WTC11 (cell line): ENCODE measurements around the gene ACTR3C.
"Not testable (repeated sequence)": the region's sequence is repeated elsewhere in the genome, so short reads cannot be mapped to it uniquely, and the experiment has no call there.

ENCODE experiments used
- CBFB ChIP-seq: sonication (generic); formaldehyde crosslinking; IDR thresholded peaks from 2 replicates; pipeline ENCODE4 v1.8.1; 2022; ENCODE audit warnings: mild to moderate bottlenecking, low read depth, missing genetic modification reagents
- NR3C1 ChIP-seq: sonication (generic); formaldehyde crosslinking; conservative IDR thresholded peaks from 2 replicates; pipeline ENCODE4 v1.8.1; 2023; ENCODE audit warnings: low read depth, mild to moderate bottlenecking, missing genetic modification reagents
- TEAD4 ChIP-seq: sonication (generic); formaldehyde crosslinking; IDR thresholded peaks from 2 replicates; pipeline ENCODE4 v1.8.0; 2022; ENCODE audit warnings: mild to moderate bottlenecking, missing genetic modification reagents
- ZNF138 ChIP-seq: sonication (generic); formaldehyde crosslinking; conservative IDR thresholded peaks from 2 replicates; pipeline ENCODE4 v1.8.1; 2022; ENCODE audit warnings: mild to moderate bottlenecking, moderate library complexity, missing genetic modification reagents
- ZNF317 ChIP-seq: sonication (generic); formaldehyde crosslinking; IDR thresholded peaks from 2 replicates; pipeline ENCODE4 v1.8.1; 2023; ENCODE audit warnings: low read depth, mild to moderate bottlenecking, moderate library complexity, missing genetic modification reagents, borderline replicate concordance
- TF ChIP-seq, protein P1 (sequence below): fragments of 200-600 bp; IDR thresholded peaks from 2 replicates; pipeline ENCODE4 v1.8.0; 2022; ENCODE audit warnings: antibody characterized with exemption
- TF ChIP-seq, protein P2 (sequence below): sonication (generic); formaldehyde crosslinking; IDR thresholded peaks from 2 replicates; pipeline ENCODE4 v1.8.0; 2022; ENCODE audit warnings: mild to moderate bottlenecking, missing genetic modification reagents
- TF ChIP-seq, protein P3 (sequence below): sonication (generic); formaldehyde crosslinking; IDR thresholded peaks from 2 replicates; pipeline ENCODE4 v1.8.1; 2022; ENCODE audit warnings: mild to moderate bottlenecking, moderate library complexity, missing genetic modification reagents
- TF ChIP-seq, protein P4 (sequence below): sonication (generic); formaldehyde crosslinking; IDR thresholded peaks from 2 replicates; pipeline ENCODE4 v1.8.1; 2023; ENCODE audit warnings: mild to moderate bottlenecking, missing genetic modification reagents, moderate library complexity
- TF ChIP-seq, protein P5 (sequence below): sonication (generic); formaldehyde crosslinking; IDR thresholded peaks from 2 replicates; pipeline ENCODE4 v1.8.1; 2023; ENCODE audit warnings: mild to moderate bottlenecking, moderate library complexity, missing genetic modification reagents
- TF ChIP-seq, protein P6 (sequence below): sonication (generic); formaldehyde crosslinking; IDR thresholded peaks from 2 replicates; pipeline ENCODE4 v1.8.0; 2022; ENCODE audit warnings: mild to moderate bottlenecking, missing genetic modification reagents

DNA sequence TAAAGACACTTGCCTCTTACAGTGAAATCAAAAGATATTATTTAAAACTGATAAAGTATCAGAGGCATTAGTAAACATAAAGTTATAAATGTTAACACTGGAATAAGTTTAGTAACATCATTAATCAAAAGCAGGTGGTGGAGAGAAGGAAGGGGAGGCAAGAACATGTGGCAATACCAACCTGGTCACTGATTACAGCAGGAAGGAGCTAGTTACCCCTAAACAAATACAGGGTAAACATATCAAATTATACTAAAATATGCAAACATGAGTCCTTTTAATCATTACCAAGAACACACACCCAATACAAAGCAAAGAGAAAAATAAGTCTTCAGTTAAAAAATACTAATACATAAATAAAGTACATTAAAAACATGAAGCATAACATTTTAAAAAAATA lies 25.4 kb downstream of the ACTR3C start:
- TF ChIP-seq NR3C1 (CRISPR knock-in tag); TEAD4 (CRISPR knock-in tag); ZNF317 (CRISPR knock-in tag); CBFB (CRISPR knock-in tag); ZNF138: not testable (repeated sequence)
- TF ChIP-seq, protein P1, sequence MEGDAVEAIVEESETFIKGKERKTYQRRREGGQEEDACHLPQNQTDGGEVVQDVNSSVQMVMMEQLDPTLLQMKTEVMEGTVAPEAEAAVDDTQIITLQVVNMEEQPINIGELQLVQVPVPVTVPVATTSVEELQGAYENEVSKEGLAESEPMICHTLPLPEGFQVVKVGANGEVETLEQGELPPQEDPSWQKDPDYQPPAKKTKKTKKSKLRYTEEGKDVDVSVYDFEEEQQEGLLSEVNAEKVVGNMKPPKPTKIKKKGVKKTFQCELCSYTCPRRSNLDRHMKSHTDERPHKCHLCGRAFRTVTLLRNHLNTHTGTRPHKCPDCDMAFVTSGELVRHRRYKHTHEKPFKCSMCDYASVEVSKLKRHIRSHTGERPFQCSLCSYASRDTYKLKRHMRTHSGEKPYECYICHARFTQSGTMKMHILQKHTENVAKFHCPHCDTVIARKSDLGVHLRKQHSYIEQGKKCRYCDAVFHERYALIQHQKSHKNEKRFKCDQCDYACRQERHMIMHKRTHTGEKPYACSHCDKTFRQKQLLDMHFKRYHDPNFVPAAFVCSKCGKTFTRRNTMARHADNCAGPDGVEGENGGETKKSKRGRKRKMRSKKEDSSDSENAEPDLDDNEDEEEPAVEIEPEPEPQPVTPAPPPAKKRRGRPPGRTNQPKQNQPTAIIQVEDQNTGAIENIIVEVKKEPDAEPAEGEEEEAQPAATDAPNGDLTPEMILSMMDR = not testable (repeated sequence)
- TF ChIP-seq, protein P2, sequence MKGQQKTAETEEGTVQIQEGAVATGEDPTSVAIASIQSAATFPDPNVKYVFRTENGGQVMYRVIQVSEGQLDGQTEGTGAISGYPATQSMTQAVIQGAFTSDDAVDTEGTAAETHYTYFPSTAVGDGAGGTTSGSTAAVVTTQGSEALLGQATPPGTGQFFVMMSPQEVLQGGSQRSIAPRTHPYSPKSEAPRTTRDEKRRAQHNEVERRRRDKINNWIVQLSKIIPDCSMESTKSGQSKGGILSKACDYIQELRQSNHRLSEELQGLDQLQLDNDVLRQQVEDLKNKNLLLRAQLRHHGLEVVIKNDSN (CRISPR knock-in tag) = not testable (repeated sequence)
- TF ChIP-seq, protein P3, sequence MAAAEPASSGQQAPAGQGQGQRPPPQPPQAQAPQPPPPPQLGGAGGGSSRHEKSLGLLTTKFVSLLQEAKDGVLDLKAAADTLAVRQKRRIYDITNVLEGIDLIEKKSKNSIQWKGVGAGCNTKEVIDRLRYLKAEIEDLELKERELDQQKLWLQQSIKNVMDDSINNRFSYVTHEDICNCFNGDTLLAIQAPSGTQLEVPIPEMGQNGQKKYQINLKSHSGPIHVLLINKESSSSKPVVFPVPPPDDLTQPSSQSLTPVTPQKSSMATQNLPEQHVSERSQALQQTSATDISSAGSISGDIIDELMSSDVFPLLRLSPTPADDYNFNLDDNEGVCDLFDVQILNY = not testable (repeated sequence)
- TF ChIP-seq, protein P4, sequence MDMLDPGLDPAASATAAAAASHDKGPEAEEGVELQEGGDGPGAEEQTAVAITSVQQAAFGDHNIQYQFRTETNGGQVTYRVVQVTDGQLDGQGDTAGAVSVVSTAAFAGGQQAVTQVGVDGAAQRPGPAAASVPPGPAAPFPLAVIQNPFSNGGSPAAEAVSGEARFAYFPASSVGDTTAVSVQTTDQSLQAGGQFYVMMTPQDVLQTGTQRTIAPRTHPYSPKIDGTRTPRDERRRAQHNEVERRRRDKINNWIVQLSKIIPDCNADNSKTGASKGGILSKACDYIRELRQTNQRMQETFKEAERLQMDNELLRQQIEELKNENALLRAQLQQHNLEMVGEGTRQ (CRISPR knock-in tag) = not testable (repeated sequence)
- TF ChIP-seq, protein P5, sequence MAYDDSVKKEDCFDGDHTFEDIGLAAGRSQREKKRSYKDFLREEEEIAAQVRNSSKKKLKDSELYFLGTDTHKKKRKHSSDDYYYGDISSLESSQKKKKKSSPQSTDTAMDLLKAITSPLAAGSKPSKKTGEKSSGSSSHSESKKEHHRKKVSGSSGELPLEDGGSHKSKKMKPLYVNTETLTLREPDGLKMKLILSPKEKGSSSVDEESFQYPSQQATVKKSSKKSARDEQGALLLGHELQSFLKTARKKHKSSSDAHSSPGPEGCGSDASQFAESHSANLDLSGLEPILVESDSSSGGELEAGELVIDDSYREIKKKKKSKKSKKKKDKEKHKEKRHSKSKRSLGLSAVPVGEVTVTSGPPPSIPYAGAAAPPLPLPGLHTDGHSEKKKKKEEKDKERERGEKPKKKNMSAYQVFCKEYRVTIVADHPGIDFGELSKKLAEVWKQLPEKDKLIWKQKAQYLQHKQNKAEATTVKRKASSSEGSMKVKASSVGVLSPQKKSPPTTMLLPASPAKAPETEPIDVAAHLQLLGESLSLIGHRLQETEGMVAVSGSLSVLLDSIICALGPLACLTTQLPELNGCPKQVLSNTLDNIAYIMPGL (CRISPR knock-in tag) = not testable (repeated sequence)
- TF ChIP-seq, protein P6, sequence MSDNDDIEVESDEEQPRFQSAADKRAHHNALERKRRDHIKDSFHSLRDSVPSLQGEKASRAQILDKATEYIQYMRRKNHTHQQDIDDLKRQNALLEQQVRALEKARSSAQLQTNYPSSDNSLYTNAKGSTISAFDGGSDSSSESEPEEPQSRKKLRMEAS (CRISPR knock-in tag) = not testable (repeated sequence)
